DND-41 (cell line): ENCODE measurements around the gene ESR1.
"Not testable (repeated sequence)": the region's sequence is repeated elsewhere in the genome, so short reads cannot be mapped to it uniquely, and the experiment has no call there.

Experiments
- ATAC-seq: fragments of 200-7000 bp; cut with Tn5 transposase; 3 replicates; pipeline ENCODE4 v1.9.1; 2021; ENCODE audit warnings: low read depth; ENCODE audit not compliant: insufficient read depth
- DNase-seq: peaks from one replicate; pipeline ENCODE4 v3.0.0-alpha.2; 2020
- H2AFZ ChIP-seq: 2 replicates; pipeline ENCODE4 v1.6.0; 2012; ENCODE audit warnings: low read depth, low read length
- H3K27ac ChIP-seq: 2 replicates; pipeline ENCODE4 v1.5.1; 2012; ENCODE audit warnings: low read length, inconsistent platforms
- H3K27me3 ChIP-seq: fragments of 200-600 bp; sonication (generic); 2 replicates; pipeline ENCODE4 v1.6.0; 2012; ENCODE audit warnings: low read length, mild to moderate bottlenecking, inconsistent platforms; ENCODE audit not compliant: insufficient read depth, poor library complexity
- H3K36me3 ChIP-seq: 2 replicates; pipeline ENCODE4 v1.5.1; 2012; ENCODE audit warnings: low read length, inconsistent platforms; ENCODE audit not compliant: insufficient read depth
- H3K4me1 ChIP-seq: 2 replicates; pipeline ENCODE4 v1.5.1; 2012; ENCODE audit warnings: mild to moderate bottlenecking, low read length; ENCODE audit not compliant: insufficient read depth
- H3K4me2 ChIP-seq: 2 replicates; pipeline ENCODE4 v1.6.0; 2012; ENCODE audit warnings: mild to moderate bottlenecking, moderate library complexity, low read length, inconsistent platforms; ENCODE audit not compliant: insufficient read depth
- H3K4me3 ChIP-seq, 2 experiments: fragments of 200-600 bp in 1 of 2; shearing (Covaris generic) in 1 of 2; 2 replicates each; pipeline ENCODE4 v1.5.1; 2012 to 2016; ENCODE audit warnings: inconsistent platforms in 2 of 2, low read length in 2 of 2, mild to moderate bottlenecking in 2 of 2, low read depth in 1 of 2, moderate library complexity in 1 of 2
- H3K79me2 ChIP-seq: 2 replicates; pipeline ENCODE4 v1.6.0; 2012; ENCODE audit warnings: low read length, inconsistent platforms; ENCODE audit not compliant: insufficient read depth
- H3K9ac ChIP-seq: 2 replicates; pipeline ENCODE4 v1.6.0; 2012; ENCODE audit warnings: low read depth, mild to moderate bottlenecking, inconsistent platforms, low read length, moderate library complexity
- H3K9me3 ChIP-seq: 2 replicates; pipeline ENCODE4 v1.5.1; 2012; ENCODE audit warnings: low read length, moderate library complexity, mild to moderate bottlenecking, inconsistent platforms; ENCODE audit not compliant: insufficient read depth, severe bottlenecking
- H4K20me1 ChIP-seq: 2 replicates; pipeline ENCODE4 v1.6.0; 2012; ENCODE audit warnings: low read length; ENCODE audit not compliant: insufficient read depth
- CTCF ChIP-seq: IDR thresholded peaks from 2 replicates; pipeline ENCODE4 v1.5.1; 2012; ENCODE audit warnings: borderline replicate concordance, low read length, moderate library complexity, mild to moderate bottlenecking; ENCODE audit not compliant: poor library complexity, severe bottlenecking; ENCODE audit errors: extremely low read depth
- EZH2 ChIP-seq: IDR thresholded peaks from 3 replicates; pipeline ENCODE4 v1.6.1; 2012; ENCODE audit warnings: borderline replicate concordance, low read depth, mild to moderate bottlenecking, moderate library complexity, low read length, inconsistent platforms; ENCODE audit not compliant: severe bottlenecking

ESR1 gene

GRCh38 chr6:152135755-152136448, 328.4 kb downstream of the ESR1 start:
- ATAC-seq (no peak), DNase-seq (no peak)
- Histone ChIP-seq H2AFZ (no peak overlapping the region), H3K9ac (no peak overlapping the region), H3K36me3 (peaks cover 33% of the 10 kb centered on the region), H3K27ac (no peak overlapping the region), H3K27me3 (no peaks in the 10 kb centered on the region), H3K4me2 (no peak overlapping the region), H4K20me1 (no peaks in the 10 kb centered on the region), H3K4me3 (no peak overlapping the region), H3K79me2 (no peaks in the 10 kb centered on the region), H3K9me3 (no peaks in the 10 kb centered on the region), H3K4me1 (no peaks in the 10 kb centered on the region)
- TF ChIP-seq CTCF (no peak), EZH2 (no peak)

GRCh38 chr6:152136449-152136825, 329.0 kb downstream of the ESR1 start:
- Histone ChIP-seq H3K4me2 (no peak overlapping the region), H3K27ac (no peak overlapping the region), H2AFZ (no peak overlapping the region), H4K20me1 (no peaks in the 10 kb centered on the region), H3K4me1 (no peaks in the 10 kb centered on the region), H3K9ac (no peak overlapping the region), H3K9me3 (no peaks in the 10 kb centered on the region), H3K4me3 (no peak overlapping the region), H3K27me3 (no peaks in the 10 kb centered on the region), H3K36me3 (peaks cover 32% of the 10 kb centered on the region), H3K79me2 (no peaks in the 10 kb centered on the region)
- DNase-seq (no peak), ATAC-seq (no peak)
- TF ChIP-seq EZH2 (no peak), CTCF (no peak)

GRCh38 chr6:152138344-152138743, 330.9 kb downstream of the ESR1 start:
- not testable (repeated sequence) for H3K27ac ChIP-seq, H3K4me1 ChIP-seq, H2AFZ ChIP-seq, H3K9ac ChIP-seq, H3K27me3 ChIP-seq, H3K4me3 ChIP-seq, H3K4me2 ChIP-seq, H3K9me3 ChIP-seq, H4K20me1 ChIP-seq, H3K79me2 ChIP-seq, DNase-seq, ATAC-seq
- peaks cover 21% of the 10 kb centered on the region for H3K36me3 ChIP-seq

GRCh38 chr6:152142105-152142504, 334.6 kb downstream of the ESR1 start:
- H3K4me2 ChIP-seq: no peak overlapping the region
- no peaks in the 10 kb centered on the region for H4K20me1 ChIP-seq
- DNase-seq (no peak), ATAC-seq (no peak)
- no peak overlapping the region for H3K27ac ChIP-seq
- TF ChIP-seq CTCF (no peak), EZH2 (no peak)
- H3K36me3 ChIP-seq: peaks cover 9% of the 10 kb centered on the region
- no peak overlapping the region for H3K4me3 ChIP-seq
- H2AFZ ChIP-seq: no peak overlapping the region
- no peaks in the 10 kb centered on the region for H3K27me3 ChIP-seq
- no peaks in the 10 kb centered on the region for H3K4me1 ChIP-seq
- no peaks in the 10 kb centered on the region for H3K9me3 ChIP-seq
- H3K79me2 ChIP-seq: no peaks in the 10 kb centered on the region
- no peak overlapping the region for H3K9ac ChIP-seq
